NOMO-1 treated with dmso at 0.1 percent for 144 hours (cell line): ENCODE results near the gene IRF2BP2.
"Not testable (repeated sequence)": the region's sequence is repeated elsewhere in the genome, so short reads cannot be mapped to it uniquely, and the experiment has no call there.

Source experiments
- DNase-seq: peaks from one replicate; lab custom pipeline; 2025; ENCODE audit not compliant: unreplicated experiment; lab: John Stamatoyannopoulos, UW

Gene IRF2BP2

DNA sequence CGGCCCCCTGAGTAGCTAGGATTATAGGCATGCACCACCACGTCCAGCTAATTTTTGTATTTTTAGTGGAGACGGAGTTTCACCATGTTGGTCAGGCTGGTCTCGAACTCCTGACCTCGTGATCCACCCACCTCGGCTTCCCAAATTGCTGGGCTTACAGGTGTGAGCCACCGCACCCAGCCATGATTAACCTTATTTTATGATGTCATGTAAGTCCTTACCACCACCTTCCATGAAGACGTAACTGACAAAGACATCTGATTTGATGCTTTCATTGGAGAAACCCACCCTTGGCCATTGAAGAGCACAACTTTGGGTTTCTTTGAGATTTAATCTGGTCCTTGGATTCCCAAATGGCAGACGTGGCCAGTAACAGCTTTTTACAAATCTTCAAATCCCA, 24.9 kb upstream of the IRF2BP2 start:
- DNase-seq = not testable (repeated sequence)

DNA sequence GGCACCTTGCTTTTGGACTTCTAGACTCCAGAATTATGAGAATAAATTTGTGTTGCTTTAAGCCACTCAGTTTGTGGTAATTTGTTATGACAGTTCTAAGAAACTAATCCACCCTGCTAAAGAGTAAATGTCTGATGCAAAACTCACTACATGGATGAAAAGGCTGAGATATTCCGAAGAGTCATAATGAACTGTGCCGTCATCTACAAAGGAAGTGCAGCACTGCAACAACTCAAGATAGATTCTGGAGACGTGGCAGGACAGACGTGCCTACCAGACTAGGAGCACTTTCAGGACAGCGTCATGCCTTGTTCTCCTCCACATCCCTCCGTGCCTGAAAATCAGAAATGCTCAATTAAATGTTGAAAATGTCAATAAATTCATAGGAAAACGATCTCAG, 24.4 kb upstream of the IRF2BP2 start:
- no peak for DNase-seq

GRCh38 chr1:234633246-234634003, 23.4 kb upstream of the IRF2BP2 start:
- DNase-seq = no peak

- DNase-seq = no peak
Observed at GRCh38 chr1:234632225-234632624, 22.2 kb upstream of the IRF2BP2 start.

DNA sequence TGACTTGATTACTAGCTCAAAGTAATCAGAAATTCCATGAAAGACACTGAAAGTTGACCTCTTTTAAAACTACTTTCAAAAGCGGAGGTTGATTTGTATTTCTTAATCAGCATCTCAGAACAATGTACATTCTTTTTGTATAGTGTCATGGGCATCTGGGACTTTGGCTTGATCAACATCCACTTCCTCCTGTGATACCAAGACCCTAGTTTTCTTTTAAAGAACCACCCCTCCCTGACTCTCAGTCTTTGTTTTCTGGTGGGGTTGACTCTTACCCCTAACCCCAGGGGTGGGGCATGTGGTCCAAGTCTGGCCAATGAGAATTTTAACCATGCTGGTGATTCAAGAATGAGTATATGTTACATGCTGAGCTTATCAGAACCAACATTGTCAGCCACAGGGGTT, 21.7 kb upstream of the IRF2BP2 start:
- no peak for DNase-seq

GRCh38 chr1:234629026-234629425, 19.0 kb upstream of the IRF2BP2 start:
- no peak for DNase-seq

DNA sequence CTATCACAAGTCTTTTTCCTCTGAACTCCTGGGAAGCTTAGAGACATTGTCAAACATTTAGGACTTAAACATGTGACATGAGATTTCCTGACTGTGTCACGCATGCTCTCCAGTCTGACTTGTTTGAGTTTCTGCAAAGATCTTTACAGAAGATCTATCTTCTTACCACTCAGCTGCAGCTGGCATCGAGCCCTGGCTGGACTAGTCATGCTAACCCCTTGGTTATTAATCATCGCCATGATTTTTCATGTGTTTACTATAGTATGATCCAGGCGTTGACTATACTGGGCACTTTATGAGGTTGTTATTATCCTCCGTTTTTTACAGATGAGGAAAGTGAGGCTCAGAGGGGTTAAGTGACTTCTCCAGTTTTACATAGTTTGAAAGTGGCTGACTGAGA, 18.1 kb upstream of the IRF2BP2 start:
- no peak for DNase-seq

DNA sequence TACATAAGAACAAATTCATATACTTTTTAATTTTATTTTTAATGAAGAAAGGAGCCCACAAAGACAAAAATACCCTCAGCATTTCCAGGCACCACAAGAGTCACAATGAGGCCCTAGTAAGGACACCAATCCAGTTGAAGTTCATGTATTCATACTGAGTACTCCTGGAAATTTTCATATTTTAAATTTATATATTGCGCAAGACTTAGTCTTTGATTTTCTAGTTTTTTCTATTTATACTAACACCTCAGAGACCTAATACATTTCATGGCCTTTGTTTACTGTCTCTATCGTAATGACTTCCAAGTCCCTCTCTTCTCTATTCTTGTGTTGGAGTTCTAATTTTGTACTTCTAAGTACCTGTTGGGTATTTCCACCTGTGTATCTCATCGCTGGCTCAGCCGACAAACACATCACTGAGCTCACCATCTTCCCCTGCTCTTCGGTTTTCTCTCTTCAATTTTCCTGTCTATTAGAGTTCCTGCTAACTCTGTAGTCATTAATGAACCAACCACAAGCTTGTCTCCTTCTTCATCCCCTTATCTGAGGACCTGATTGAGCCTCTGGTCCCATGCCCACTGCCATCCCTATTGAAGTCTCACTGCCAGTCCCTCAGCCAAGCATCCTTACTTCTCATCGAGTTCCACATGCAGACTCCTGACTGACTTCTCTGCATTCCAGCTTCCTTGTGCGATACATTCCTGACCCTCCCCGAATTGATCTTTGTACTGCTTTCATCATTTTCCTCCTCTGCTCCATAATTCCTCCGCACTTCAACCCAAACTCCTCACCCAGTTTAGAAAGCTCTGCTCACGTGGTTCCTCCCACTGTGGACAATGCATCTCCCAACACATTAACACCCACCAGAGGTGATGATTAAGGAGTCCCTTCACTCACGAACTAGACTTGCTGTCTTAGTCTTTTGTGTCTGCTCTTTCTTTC, 17.3 kb upstream of the IRF2BP2 start:
- DNase-seq = no peak

DNA sequence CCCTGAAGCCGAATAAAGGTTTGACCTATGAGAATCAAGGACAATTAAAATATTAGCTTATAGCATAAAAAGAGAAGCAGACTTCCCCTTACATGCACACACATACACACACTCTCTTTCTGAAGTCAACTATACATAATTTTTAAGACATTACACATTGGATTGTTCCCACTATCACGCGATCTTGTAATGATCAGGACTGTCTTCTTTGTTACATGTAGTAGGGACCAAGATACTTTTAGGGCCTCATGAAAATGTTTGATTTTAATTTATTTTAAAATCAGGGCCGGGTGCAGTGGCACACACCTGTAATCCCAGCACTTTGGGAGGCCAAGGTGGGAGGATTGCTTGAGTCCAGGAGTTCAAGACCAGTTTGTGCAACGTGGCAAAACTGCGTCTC, 16.4 kb upstream of the IRF2BP2 start:
- DNase-seq = no peak

DNA sequence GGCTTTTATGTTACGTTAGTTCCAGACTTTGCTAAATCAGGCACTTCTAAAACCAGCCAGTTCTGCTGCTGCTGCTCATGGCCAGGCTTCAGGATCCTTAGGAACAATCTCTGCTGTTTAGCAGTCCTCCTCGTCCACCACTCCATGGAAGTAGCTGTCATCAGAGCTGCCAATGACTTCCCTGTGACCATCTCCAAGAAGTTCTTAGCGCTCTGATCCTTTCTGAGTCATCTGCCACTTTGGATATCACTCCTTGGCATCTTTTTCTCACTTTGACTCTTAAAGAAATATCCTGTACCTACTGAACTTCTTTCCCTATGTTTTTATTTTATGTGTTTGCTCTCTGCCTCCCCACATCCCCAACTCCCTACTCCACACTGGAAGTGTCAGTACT, 14.7 kb upstream of the IRF2BP2 start:
- no peak for DNase-seq

GRCh38 chr1:234621657-234622335, 11.8 kb upstream of the IRF2BP2 start:
- DNase-seq = no peak

GRCh38 chr1:234621127-234621468, 11.1 kb upstream of the IRF2BP2 start:
- DNase-seq = no peak

DNA sequence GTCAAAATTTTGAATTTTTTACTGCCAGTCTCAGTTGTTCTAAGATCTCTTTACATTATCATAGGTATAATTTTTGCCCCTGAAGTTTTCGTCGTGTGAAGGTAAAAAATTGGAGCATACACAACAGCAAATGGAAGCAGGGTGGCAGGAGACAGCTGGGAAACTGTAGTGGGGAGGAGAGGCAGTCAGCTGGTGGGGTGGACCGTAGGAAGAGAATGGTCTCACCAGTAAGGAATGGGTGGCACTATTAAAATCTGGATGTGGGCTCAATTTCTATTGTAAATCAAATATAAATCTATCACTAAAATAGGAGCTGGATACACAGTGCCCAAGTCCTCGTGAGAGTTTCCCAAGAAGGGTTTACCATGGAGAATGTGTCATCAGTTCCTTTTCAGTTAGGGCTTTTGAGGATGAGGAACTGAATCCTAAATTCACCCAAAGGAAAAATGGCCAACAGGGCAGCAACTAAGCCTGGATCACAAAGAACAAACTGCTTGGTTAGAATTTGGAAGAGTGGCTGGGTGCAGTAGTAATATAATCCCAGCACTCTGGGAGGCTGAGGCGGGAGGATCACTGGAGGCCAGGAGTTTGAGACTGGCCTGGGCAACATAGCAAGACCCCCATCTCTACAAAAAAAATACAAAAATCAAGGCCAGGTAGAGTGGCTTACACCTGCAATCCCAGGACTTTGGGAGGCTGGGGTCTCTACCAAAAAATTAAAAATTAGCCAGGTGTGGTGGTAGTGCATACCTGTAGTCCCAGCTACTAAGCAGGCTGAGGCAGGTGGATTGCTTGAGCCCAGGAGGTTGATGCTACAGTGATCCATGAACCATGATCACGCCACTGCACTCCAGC, 10.5 kb upstream of the IRF2BP2 start:
- no peak for DNase-seq

- peak; percentile 35 for DNase-seq
Observed at GRCh38 chr1:234619794-234620247, 9.8 kb upstream of the IRF2BP2 start.

DNA sequence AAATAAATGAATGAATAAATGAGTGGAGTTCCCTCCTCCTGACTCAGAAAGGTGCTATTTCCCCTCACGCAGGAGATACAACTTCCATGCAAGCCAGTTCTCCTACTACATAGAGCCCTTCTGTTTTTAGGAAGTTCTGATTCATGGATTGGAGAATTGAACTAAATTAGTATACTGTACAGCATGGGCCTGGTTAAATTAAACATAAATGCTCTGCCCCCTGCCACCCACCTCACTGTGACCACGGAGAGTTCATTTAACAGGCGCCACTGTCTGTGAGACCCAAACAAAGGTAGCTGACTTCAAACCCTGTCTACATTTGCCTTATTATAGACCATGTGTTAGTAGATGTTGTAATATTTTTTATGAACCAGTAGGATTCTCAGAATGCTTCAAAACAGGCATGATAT, 9.1 kb upstream of the IRF2BP2 start:
- no peak for DNase-seq

- no peak for DNase-seq
Observed at GRCh38 chr1:234618737-234619049, 8.7 kb upstream of the IRF2BP2 start.

- DNase-seq = no peak
Observed at GRCh38 chr1:234617986-234618736, 8.2 kb upstream of the IRF2BP2 start.

DNA sequence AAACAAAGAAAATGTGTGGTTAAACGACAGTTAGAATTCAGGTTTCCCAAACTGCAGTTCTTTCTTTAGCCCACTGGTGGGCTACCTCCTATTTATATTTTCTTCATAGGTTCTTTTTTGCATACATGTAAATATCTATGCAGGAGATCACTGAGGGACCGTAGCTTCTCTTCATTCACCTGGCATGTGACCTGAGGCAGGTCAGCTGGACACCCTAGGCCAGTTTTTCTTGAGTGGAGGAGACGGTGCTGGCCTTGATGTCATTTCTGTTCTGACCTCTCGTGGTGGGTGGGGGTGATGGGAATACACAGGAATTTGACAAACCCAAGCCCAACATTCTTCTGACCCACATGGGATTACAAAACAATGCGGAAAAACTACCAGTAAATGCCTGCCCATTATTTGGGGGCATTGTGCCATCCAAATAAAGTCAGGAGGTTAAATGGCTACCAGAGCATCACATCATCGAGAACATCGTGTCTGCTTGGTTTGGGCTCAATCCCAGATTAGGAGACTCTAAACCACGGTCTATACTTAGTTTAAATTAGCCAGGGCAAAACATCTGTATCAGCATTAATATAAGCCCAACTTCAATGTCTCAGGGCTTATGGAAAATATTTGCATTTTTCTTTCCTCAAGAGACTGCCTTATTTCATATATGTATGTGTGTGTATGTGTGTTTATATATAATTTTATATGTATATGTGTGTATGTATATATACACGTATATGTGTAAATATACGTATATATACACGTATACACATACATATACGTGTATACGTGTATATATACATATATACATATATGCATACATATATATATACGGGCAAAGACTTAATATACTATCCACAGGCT, 7.4 kb upstream of the IRF2BP2 start:
- DNase-seq = no peak

GRCh38 chr1:234616644-234617043, 6.7 kb upstream of the IRF2BP2 start:
- no peak for DNase-seq
